ENCODE data around the gene WDFY4.

DNA sequence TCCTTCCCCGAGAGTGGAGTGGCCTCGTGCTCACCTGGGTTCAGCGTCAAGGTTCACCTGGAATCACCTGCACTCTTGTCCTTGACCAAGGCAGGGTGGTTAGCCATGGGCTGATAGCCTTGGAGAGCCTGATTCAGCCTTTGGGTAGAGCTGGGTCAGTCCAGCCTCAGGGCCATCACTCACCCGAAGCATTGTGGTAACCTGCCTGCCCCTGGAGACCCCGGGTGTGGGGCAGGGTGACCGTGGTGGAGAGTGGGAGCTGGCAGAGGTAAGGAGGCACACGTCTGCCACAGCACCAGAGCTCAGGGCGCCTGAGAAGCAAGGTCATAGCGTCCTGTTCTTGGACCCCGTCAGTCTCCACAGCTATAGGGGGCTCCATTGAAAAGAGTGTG, 27.8 kb upstream of the WDFY4 start:
- TF ChIP-seq, protein P1, sequence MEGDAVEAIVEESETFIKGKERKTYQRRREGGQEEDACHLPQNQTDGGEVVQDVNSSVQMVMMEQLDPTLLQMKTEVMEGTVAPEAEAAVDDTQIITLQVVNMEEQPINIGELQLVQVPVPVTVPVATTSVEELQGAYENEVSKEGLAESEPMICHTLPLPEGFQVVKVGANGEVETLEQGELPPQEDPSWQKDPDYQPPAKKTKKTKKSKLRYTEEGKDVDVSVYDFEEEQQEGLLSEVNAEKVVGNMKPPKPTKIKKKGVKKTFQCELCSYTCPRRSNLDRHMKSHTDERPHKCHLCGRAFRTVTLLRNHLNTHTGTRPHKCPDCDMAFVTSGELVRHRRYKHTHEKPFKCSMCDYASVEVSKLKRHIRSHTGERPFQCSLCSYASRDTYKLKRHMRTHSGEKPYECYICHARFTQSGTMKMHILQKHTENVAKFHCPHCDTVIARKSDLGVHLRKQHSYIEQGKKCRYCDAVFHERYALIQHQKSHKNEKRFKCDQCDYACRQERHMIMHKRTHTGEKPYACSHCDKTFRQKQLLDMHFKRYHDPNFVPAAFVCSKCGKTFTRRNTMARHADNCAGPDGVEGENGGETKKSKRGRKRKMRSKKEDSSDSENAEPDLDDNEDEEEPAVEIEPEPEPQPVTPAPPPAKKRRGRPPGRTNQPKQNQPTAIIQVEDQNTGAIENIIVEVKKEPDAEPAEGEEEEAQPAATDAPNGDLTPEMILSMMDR (IDR thresholded peaks at IDR 0.05) = no peak
- TF ChIP-seq EZH2 (IDR thresholded peaks at IDR 0.05) (no peak), EZH2phosphoT487 (IDR thresholded peaks at IDR 0.05) (no peak)
